IPS-18c (cell line): ENCODE measurements around the gene TRPC4AP.

Source experiments
- H3K4me3 ChIP-seq: 2 replicates; pipeline ENCODE4 v1.7.0; 2013; ENCODE audit warnings: low read depth, mild to moderate bottlenecking, low read length, moderate library complexity; ENCODE audit not compliant: insufficient read depth
- H3K9me3 ChIP-seq: one replicate; pipeline ENCODE4 v1.6.1; 2013; ENCODE audit warnings: mild to moderate bottlenecking, low read length, moderate library complexity; ENCODE audit not compliant: control insufficient read depth, insufficient read depth

Gene TRPC4AP

DNA sequence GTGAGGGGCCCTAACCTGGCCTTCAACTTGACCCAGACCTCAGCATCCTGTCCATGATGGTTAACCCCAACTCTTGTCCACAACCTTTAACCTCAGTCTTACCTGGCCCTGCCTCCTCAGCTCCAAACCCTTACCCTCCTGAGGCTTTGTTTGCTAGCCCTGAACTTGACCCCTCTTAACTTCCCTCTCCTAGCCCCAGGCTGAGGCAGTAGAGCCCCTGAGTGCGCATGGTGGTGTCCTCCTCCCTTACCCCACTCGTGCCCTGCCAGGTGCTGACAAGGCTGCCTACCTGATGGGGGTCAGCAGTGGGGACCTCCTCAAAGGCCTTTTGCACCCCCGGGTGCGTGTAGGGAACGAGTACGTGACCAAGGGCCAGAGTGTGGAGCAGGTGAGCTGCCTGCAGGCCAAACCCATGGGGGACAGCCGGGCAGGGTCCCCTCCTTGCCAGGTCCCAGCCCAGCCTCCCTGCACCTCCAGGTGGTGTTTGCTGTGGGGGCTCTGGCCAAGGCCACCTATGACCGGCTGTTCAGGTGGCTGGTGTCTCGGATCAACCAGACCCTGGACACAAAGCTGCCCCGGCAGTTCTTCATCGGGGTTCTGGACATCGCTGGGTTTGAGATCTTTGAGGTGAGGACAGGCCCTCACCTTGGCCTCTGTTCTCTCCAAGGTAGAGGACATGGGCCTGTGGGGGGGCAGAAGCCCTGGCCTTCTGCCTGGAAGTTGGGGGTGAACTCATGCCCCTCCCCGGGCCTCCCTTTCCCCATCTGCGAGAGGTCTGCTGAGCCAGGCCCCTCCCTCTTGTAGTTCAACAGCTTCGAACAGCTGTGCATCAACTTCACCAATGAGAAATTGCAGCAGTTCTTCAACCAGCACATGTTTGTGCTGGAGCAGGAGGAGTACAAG is 105.1 kb downstream of the TRPC4AP start:
- no peaks in the 10 kb centered on the region for H3K9me3 ChIP-seq
- no peak overlapping the region for H3K4me3 ChIP-seq

DNA sequence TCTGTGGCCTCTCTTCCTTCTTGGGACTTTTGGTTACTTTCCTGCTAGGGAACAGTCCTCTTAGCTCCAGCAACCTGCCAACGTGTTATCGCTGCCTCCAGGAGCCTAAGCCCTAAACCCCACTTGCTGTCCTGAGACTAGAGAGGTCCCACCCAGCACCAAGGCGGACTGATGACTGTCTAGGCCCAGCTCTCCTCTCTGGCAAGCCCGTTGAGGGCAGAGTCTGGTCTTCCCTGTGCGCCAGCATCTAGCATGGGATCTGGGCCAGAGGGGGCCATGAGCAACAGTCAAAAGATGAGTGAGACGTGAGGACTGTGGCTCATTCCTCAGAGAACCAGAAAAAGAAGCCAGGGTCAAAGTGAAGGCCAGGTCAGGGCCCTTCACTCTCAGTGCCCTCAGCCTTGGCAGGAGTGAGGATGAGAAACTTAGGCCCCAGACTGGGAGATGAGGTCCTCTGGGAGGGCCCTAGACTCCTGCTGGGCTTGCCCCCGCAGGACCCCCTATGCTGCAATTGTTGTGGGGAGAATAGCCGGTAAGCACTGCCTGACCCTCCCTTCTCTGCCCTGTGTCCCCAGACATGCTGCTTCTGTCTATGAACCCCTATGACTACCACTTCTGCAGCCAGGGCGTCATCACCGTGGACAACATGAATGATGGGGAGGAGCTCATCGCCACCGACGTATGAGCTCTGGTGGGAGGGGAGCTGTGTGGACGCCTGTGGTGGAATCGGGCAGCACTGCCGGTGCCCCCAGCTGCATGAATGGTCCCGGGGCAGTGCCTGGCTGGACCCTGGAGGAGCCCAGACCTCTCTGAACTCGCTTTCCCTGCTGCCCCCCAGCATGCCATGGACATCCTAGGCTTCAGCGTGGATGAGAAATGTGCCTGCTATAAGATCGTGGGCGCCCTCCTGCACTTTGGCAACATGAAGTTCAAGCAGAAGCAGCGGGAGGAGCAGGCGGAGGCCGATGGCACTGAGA is 106.0 kb downstream of the TRPC4AP start:
- no peaks in the 10 kb centered on the region for H3K9me3 ChIP-seq
- no peak overlapping the region for H3K4me3 ChIP-seq

DNA sequence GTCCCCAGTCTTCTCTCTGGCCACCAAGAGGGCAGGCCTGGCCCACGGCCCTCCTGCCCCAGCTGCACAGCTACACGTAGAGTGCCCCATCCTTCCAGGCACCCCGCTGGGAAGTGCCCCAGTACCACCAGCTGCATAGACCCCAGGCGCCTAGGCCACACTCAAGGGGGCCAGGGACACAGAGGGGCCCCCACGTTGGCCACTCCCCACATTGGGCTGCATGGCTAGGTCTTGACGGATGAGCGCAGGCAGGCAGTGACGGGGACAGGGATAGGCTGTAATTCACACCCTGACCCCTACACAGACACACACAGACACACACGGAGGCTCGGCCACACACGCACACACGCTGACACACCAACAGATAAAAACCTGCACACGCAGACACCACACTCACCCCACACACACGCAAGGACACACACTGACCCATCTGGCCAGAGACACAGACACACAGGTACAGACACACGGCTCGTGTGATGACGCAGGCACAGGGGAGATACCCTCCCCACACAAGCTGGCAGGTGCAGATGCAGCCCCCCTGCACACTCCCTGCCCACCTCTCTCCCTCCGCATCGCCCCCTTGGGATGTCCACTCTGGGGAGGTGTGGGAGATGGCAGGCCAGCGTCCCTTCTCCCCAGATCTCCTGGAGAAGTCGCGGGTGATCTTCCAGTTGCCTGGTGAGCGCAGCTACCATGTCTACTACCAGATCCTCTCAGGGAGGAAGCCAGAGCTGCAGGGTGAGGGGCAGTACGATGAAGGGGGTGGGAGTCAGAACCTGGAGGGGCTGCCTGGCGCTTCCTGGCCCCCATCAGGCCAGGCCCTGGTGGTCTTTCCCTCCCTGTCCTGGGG is 106.9 kb downstream of the TRPC4AP start:
- H3K4me3 ChIP-seq, result no peak overlapping the region
- no peaks in the 10 kb centered on the region for H3K9me3 ChIP-seq

DNA sequence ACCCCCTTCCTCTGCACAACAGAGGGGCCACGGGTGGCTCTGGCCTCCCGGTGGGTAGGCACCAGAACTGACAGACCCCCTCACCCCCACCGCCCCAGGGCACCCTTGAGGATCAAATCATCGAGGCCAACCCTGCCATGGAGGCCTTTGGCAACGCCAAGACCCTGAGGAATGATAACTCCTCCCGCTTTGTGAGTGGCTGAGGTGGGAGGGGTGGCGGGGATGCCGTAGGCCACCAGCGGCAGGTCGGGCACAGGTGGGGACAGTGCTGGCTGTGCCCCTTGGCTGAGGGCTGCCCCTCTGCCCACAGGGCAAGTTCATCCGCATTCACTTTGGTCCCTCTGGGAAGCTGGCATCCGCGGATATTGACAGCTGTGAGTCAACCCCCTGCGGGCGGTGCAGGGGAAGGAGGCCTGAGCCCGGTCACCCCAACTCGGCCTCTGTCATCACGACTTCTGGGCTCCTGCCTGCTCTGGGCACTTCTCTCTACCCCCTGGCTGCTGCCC is 107.8 kb downstream of the TRPC4AP start:
- no peaks in the 10 kb centered on the region for H3K9me3 ChIP-seq
- H3K4me3 ChIP-seq, result no peak overlapping the region; the same call in 1 of the 2 replicates

DNA sequence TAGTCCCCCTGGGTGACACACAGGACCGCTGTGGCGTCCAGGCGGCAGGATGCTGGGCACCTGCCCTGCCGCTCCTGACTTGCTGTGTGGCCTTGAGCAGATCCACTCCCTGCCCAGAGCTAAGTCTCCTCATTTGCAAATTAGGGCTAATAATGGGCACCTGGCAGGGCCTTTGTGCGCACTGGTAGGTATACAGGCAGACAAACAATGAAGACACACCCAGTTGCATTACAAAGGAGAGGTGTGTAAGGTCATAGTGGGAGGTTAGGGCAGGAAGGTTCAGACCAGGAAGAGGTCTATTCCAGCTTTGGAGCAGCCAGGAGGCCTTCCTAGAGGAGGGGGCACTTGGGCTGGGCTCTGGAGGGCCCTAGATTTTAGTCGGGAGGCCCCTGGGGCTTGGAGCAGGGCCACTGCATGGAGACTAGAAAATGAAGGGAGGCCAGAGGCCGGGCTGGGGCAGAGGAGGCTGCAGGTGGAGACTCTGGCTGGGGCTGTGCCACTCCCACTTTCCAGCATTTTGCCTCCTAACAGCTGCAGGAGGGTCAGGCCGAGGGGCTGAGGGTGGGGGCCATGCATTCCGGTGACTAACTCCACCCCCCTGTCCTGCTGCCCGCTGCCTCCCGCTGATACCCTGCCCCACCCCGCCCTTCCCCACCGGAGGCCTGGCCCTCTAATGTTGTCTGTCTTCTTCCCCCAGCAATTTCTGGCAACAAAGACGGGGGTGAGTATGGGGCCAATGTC is 108.4 kb downstream of the TRPC4AP start:
- H3K4me3 ChIP-seq, result peak overlapping the region; percentile 26; the same call in 1 of the 2 replicates

DNA sequence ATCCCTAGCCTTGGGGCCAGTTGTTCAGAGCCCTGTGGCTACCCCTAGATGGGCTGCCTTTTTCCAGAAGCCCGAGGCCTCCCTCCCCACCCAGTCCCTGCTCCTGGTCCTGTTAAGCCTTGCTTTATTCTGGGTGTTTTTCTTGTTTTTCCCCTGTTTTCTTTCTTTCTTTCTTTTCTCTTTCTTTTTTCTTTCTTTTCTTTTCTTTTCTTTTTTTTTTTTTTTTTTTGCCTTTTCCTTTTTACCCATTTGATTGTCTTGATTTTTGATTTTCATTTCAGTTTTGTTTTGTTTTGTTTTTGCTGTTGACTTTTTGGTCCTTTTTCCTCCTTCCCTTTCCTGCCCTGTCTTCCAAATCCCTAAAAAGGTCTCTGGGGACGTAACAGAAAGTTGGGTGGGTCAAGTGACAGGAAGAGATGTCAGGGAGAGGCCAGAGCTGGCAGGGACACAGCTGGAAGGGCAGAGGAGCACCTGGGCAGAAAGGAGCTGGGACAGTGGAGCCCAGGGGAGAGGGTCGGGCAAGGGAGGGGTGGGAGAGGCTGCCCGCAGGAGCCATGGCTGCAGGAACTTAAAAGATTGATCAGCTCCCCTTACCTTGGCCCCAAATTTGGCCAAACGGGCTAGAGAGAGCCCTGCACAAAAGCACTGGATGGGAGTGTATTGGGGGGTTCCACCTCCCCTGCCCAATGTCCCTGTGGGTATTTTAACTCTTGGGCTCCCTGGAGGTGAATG is 109.4 kb downstream of the TRPC4AP start:
- Histone ChIP-seq H3K9me3 (no peaks in the 10 kb centered on the region), H3K4me3 (peak overlapping the region; percentile 26; the same call in 1 of the 2 replicates)

More for the DNA sequence above, 108.4 kb downstream of the TRPC4AP start:
- no peaks in the 10 kb centered on the region for H3K9me3 ChIP-seq

DNA sequence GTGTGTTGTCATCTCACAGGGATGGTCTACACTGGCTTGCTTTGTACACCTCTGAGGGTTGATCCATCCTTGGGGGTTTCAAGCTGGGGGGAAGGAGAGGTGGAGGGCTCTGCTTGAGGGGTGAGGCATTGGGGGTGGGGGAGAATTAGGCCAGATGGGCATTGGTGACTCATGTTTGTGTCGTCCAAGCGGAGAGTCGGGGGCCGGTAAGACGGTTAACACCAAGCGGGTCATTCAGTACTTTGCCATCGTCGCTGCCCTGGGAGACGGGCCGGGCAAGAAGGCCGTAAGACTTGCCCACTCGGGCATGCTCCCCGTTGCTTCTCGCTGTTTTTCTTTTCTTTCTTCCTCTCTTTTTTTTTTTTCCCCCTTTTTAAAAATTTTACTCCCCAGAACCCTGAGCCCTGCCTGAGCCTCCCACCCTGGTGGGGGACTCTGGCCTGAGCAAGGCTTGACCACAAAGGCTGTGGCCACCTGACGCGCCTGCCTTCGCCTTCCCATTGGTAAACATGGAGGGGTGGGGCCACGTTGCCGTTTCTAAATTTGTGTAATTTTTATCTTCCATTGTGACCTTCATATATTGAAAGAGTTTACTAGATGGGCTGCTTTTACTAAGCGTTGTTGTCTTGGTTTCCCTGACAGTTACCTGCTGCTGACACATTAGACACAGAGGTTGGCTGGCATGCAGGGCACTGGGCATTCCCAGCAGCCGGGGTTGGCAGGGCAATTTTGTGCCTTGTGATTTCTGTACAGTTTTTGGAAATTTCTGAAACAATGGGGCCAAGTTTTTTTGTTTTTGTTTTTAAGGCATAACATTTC is 110.1 kb downstream of the TRPC4AP start:
- Histone ChIP-seq H3K9me3 (no peaks in the 10 kb centered on the region), H3K4me3 (no peak overlapping the region; the same call in 1 of the 2 replicates)

DNA sequence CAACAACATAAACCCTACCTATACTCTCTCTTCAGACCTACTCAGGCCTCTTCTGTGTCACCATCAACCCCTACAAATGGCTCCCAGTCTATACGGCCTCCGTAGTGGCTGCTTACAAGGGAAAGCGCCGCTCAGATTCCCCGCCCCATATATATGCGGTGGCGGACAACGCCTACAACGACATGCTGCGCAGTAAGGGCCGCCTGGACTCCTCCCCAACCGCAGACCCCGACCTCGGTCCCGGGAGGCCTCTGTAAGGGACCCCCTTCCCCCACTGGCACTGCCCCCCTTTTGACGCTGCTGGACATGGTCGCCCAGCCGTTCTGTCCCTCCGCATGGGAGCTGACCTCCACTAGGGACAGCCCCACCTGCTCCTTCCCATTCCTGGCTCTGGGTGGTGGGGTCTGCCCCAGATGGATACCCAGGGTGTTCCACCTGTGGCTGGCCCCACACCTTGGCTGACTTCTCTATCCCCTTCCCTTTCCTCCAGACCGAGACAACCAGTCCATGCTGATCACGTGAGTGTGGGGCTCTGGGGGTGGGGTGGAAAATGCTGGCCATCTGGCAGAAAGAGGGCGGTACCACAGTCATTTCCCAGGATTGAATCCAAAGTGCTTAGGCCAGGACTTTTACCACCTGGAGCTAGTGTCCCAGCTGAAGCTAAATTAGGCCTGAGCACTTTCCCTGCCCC is 111.9 kb downstream of the TRPC4AP start:
- Histone ChIP-seq H3K4me3 (no peak overlapping the region), H3K9me3 (no peaks in the 10 kb centered on the region)

DNA sequence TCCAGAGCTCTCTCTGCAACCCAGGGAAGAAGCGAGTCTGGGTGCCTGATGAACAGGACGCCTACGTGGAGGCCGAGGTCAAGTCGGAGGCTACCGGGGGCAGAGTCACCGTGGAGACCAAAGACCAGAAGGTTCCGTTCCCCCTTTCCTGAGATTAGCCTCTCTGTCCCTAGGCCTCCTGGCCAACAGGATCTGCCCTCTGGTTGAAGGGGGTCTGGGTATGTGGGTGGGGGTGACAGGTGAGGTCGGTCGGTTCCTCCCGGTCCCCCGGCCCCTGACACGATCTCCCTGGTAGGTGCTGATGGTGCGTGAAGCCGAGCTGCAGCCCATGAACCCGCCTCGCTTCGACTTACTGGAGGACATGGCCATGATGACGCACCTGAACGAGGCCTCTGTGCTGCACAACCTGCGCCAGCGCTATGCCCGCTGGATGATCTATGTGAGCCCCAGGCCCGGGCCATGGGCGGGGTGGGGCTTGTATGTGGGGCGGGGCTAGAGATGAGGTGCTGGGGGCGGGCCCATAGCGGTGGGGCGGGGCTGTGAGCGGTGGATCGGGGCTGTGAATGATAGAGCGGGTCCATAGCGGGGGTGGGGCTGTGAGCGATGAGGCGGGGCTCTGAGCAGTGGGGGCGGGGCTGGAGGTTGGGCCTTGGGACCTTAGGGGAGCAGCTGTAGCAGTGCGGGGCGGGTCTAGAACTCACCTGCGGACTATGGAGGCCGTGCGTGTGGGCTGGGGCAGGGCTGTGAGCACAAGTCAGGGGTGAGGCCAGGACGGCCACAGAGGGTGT is 113.0 kb downstream of the TRPC4AP start:
- Histone ChIP-seq H3K9me3 (no peaks in the 10 kb centered on the region), H3K4me3 (no peak overlapping the region)

DNA sequence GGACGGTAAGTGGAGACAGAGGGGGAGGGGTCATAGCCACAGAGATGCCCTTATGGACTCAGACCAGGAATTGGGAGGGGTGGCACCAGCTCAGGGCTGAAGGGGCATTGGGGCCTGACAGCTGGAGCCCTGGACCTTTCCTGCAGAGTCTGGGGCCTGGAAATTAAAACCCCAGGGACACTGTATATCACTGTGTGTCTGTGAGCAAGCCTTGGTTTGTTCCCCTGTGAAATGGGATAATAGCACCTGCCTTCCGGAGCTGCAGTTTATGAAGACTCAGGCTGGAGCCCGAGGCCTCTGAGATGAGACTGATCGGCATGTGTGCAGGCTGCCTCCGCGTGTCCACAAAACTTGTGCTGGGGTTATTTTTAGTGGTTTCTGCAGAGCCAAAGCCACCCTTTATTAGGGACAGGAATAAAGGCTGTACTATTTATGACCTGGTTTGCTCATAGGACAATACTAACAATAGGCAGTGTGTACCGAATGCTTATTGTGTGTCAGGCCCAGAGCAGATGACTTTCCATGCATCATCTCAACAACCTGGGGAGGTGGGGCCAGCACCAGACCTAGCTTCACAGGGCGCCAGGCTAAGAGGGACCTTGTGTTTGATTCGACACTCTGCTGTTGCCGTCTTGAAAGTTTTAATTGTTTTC is 114.4 kb downstream of the TRPC4AP start:
- no peaks in the 10 kb centered on the region for H3K9me3 ChIP-seq

DNA sequence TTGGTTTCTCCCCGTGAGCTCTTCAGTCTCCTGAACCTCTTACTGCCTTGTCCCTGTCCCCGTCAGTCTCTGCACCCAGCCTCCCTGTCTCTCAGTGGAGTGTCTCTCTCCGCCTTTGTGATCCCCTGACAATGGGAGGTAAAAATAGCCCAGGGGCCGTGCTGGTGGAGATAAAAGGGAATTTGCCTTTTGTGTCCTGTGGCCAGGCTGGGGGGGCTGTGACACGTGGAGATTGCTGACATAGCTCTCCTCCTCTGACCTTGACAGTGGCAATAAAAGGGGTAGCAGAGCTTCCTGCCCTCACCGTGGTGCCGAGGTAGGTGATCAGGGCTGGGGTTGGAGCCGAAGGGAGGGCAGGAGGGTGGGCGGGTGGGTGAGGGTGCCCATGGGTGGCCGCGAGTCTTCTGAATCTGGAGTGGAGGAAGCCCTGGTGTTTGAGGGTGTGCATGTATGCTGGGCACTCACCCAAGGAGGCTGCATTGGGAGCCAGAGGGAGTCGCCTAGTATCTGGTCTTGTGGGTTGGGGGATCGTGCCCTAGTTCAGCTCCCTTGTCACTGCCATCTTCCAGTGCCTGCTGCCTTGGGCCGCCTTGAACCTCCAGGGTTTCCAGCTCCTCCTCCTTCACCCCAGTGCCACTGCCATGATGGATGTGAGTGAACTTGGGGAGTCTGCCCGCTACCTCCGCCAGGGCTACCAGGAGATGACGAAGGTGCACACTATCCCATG is 115.1 kb downstream of the TRPC4AP start:
- H3K9me3 ChIP-seq, result no peaks in the 10 kb centered on the region
- no peak overlapping the region for H3K4me3 ChIP-seq

More for the DNA sequence above, 114.4 kb downstream of the TRPC4AP start:
- H3K4me3 ChIP-seq, result no peak overlapping the region

DNA sequence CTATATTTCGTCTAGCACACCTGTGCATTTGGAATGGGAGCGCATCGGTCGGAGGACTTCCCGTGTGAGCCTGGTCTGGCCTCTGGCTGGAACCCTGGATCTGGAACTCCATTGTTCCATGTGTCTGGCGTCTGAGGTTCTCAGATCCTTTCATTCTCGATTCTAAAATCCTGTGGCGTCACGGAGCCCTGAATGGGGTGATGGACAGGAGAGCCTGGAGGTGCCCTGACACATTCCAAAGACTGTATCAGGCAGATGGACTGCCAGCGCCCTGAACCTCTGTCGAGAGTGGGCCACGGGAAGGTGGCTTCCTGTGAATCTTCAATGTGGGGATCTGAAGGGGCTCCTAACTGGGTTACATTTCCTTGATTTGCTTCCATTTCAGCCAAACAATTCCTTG is 116.3 kb downstream of the TRPC4AP start:
- H3K4me3 ChIP-seq, result no peak overlapping the region
- H3K9me3 ChIP-seq, result no peaks in the 10 kb centered on the region

DNA sequence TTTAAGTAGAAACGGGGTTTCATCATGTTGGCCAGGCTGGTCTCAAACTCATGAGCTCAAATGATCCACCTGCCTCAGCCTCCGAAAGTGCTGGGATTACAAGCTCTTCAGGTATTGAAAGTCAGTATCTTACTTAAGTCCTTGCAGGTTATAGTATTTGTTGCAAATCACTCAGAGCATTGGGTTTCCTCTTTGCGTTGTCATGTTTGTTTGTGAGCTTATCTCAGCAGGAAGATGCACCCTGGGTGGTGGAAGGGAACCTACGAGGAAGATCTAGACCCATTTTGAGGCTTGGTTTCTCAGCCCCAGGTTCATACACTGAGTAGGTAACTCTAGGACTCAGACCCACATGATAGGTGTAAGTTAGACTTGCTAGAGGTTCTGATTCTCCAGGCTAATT is 118.4 kb downstream of the TRPC4AP start:
- Histone ChIP-seq H3K9me3 (peaks cover 2% of the 10 kb centered on the region), H3K4me3 (no peak overlapping the region)
